Osteoblast (primary cell): ENCODE measurements around the gene ZBTB9. TPM values are rescaled to one million over a fixed set of nuclear protein-coding genes. Genes with fewer than 3 reads are reported as not detected.

Source experiments
- DNase-seq: peaks from one replicate; pipeline ENCODE4 v3.0.0; 2011; ENCODE audit warnings: low spot score, mixed read lengths; ENCODE audit not compliant: insufficient read length; ENCODE audit errors: missing footprints
- H2AFZ ChIP-seq: 2 replicates; pipeline ENCODE4 v1.6.0; 2011; ENCODE audit warnings: mild to moderate bottlenecking, low read length
- H3K27ac ChIP-seq: 2 replicates; pipeline ENCODE4 v1.5.1; 2011; ENCODE audit warnings: mild to moderate bottlenecking, low read depth, low read length, moderate library complexity
- H3K27me3 ChIP-seq: 2 replicates; pipeline ENCODE4 v1.6.0; 2012; ENCODE audit warnings: mild to moderate bottlenecking, control low read depth, inconsistent platforms, low read length, moderate library complexity; ENCODE audit not compliant: insufficient read depth
- H3K36me3 ChIP-seq: 2 replicates; pipeline ENCODE4 v1.5.1; 2011; ENCODE audit warnings: mild to moderate bottlenecking, low read length, control low read depth, moderate library complexity; ENCODE audit not compliant: insufficient read depth
- H3K4me1 ChIP-seq: 2 replicates; pipeline ENCODE4 v1.5.1; 2011; ENCODE audit warnings: mild to moderate bottlenecking, low read length, control low read depth, moderate library complexity; ENCODE audit not compliant: insufficient read depth
- H3K4me2 ChIP-seq: 2 replicates; pipeline ENCODE4 v1.6.0; 2011; ENCODE audit warnings: mild to moderate bottlenecking, low read length; ENCODE audit not compliant: insufficient read depth
- H3K4me3 ChIP-seq: fragments of 200-600 bp; sonication (generic); 3 replicates; pipeline ENCODE4 v1.5.1; 2012; ENCODE audit warnings: mild to moderate bottlenecking, low read length, inconsistent platforms; ENCODE audit not compliant: insufficient read depth
- H3K79me2 ChIP-seq: 2 replicates; pipeline ENCODE4 v1.6.0; 2012; ENCODE audit warnings: mild to moderate bottlenecking, low read length, control low read depth, inconsistent platforms; ENCODE audit not compliant: insufficient read depth
- H3K9me3 ChIP-seq: 2 replicates; pipeline ENCODE4 v1.5.1; 2011; ENCODE audit warnings: low read depth, low read length, control low read depth
- H4K20me1 ChIP-seq: 2 replicates; pipeline ENCODE4 v1.6.0; 2012; ENCODE audit warnings: mild to moderate bottlenecking, low read length, control low read depth; ENCODE audit not compliant: insufficient read depth
- total RNA-seq: library from RNA; depleted of rRNA; stranded (reverse); fragments of >200 nt; gene quantifications from 2 replicates; pipeline ENCODE4 v1.2.3, GENCODE V29; 2012
- TF ChIP-seq, protein P1 (sequence below): IDR thresholded peaks from 2 replicates; pipeline ENCODE4 v1.5.1; 2011; ENCODE audit warnings: mild to moderate bottlenecking, low read depth, low read length, moderate library complexity; ENCODE audit errors: extremely low read depth

Gene ZBTB9
- total RNA-seq, 1 donor = 4.7 TPM

DNA sequence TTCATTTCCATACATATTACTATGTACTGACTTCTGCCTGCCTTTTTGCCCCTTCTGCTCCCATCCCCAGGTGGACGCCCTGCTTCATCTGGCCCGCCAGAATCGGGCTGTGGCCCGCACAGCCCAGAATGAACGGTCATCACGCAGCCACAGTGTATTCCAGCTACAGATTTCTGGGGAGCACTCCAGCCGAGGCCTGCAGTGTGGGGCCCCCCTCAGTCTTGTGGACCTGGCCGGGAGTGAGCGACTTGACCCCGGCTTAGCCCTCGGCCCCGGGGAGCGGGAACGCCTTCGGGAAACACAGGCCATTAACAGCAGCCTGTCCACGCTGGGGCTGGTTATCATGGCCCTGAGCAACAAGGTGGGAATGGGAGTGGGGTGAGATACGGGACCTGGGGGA, 48.2 kb upstream of the ZBTB9 start:
- H3K36me3 ChIP-seq = peaks cover 55% of the 10 kb centered on the region
- no peaks in the 10 kb centered on the region for H3K9me3 ChIP-seq
- no peak overlapping the region for H3K4me3 ChIP-seq
- TF ChIP-seq, protein P1, sequence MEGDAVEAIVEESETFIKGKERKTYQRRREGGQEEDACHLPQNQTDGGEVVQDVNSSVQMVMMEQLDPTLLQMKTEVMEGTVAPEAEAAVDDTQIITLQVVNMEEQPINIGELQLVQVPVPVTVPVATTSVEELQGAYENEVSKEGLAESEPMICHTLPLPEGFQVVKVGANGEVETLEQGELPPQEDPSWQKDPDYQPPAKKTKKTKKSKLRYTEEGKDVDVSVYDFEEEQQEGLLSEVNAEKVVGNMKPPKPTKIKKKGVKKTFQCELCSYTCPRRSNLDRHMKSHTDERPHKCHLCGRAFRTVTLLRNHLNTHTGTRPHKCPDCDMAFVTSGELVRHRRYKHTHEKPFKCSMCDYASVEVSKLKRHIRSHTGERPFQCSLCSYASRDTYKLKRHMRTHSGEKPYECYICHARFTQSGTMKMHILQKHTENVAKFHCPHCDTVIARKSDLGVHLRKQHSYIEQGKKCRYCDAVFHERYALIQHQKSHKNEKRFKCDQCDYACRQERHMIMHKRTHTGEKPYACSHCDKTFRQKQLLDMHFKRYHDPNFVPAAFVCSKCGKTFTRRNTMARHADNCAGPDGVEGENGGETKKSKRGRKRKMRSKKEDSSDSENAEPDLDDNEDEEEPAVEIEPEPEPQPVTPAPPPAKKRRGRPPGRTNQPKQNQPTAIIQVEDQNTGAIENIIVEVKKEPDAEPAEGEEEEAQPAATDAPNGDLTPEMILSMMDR = no peak
- DNase-seq = no peak
- H3K4me1 ChIP-seq = peaks cover 5% of the 10 kb centered on the region
- H2AFZ ChIP-seq = no peak overlapping the region
- H3K27me3 ChIP-seq = no peaks in the 10 kb centered on the region
- no peak overlapping the region for H3K4me2 ChIP-seq
- H3K27ac ChIP-seq = no peak overlapping the region
- no peaks in the 10 kb centered on the region for H4K20me1 ChIP-seq
- peaks cover 9% of the 10 kb centered on the region for H3K79me2 ChIP-seq

DNA sequence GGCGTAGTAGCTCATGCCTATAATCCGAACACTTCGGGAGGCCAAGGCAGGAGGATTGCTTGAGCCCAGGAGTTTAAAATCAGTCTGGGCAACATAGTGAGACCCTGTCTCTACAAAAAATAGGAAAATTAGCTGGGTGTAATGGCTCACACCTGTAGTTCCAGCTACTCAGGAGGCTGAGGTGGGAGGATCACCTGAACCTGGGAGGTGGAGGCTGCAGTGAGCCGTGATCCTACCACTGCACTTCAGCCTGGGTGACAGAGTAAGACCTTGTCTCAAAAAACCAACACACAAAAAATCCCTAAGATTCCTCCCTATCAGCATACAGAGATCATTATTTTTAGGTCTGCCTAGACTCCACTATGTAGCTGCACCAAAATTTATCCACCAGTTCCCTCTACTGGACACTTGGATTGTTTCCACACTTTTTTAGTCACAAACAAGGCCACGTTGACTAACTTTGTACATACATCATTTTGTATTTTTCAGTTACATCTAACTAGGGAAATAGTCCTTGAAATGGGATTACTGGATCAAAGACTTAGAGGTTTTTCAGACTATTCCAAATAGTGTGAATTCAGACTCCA, 47.2 kb upstream of the ZBTB9 start:
- Histone ChIP-seq H4K20me1 (peaks cover under 1% of the 10 kb centered on the region), H3K36me3 (peaks cover 53% of the 10 kb centered on the region), H3K4me2 (no peak overlapping the region), H2AFZ (peak overlapping the region; percentile 80), H3K79me2 (peaks cover 16% of the 10 kb centered on the region), H3K27me3 (no peaks in the 10 kb centered on the region), H3K27ac (peak overlapping the region; percentile 41), H3K4me3 (no peak overlapping the region), H3K4me1 (peaks cover 8% of the 10 kb centered on the region), H3K9me3 (no peaks in the 10 kb centered on the region)
- peak; percentile 95 for DNase-seq
- TF ChIP-seq, protein P1 = peak; percentile 37

DNA sequence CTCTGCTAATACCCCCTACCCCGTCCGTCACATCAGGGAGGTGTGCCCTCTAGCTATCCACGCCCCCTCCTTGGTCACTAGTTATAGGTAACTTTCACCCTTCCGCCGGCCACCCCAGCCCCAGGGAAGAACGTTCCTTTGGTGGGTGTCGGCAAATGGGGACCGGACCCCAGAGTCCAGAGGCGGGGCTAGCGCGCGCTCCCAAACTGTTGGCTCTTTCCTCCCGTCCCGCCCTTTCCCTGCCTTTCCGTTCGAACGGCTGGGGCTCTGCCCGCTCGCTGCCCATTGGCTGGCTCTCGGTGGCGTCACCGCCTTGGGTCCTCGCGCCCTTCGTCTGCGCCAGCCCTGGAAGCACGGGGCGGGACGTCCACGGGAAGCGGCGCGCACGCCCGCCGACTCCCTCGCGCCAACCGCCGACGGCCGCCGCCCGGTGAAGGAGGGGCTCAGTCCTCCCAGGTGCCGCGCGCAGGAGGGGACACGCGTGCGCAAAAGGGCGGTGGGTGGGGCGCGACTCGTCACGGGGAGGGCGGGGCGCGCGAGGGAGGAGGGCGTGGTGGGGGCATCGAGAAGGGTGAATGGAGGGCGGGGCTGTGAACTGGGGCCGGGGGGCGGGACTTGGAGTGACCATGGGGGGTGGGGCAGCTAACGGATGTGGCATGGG, 44.2 kb upstream of the ZBTB9 start:
- H3K4me1 ChIP-seq = peaks cover 13% of the 10 kb centered on the region
- H4K20me1 ChIP-seq = peaks cover 15% of the 10 kb centered on the region
- peak; percentile 100 for DNase-seq
- no peaks in the 10 kb centered on the region for H3K27me3 ChIP-seq
- H3K4me3 ChIP-seq = peak overlapping the region; percentile 91
- TF ChIP-seq, protein P1 = no peak
- peak overlapping the region; percentile 98 for H3K4me2 ChIP-seq
- peak overlapping the region; percentile 98 for H2AFZ ChIP-seq
- peaks cover 53% of the 10 kb centered on the region for H3K36me3 ChIP-seq
- H3K79me2 ChIP-seq = peaks cover 42% of the 10 kb centered on the region
- peak overlapping the region; percentile 82 for H3K27ac ChIP-seq
- no peaks in the 10 kb centered on the region for H3K9me3 ChIP-seq
